Measurements from ENCODE around the gene ADSL.

DNA sequence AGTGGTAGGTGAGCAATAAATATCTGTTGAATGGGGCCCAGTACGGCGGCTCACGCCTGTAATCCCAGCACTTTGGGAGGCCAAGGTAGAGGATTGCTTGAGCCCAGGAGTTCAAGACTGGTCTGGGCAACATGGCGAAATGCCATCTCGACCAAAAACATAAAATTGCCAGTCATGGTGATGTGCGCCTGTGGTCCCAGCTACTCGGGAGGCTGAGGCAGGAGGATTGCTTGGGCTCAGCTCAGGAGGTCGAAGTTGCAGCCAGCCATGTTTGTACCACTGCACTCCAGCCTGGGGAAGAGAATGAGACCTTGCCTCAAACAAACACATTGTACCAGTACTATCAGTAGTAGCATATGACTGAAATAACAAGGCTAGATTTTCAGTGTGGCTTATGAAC is 28.3 kb downstream of the ADSL start:
- TF ChIP-seq, protein P1, sequence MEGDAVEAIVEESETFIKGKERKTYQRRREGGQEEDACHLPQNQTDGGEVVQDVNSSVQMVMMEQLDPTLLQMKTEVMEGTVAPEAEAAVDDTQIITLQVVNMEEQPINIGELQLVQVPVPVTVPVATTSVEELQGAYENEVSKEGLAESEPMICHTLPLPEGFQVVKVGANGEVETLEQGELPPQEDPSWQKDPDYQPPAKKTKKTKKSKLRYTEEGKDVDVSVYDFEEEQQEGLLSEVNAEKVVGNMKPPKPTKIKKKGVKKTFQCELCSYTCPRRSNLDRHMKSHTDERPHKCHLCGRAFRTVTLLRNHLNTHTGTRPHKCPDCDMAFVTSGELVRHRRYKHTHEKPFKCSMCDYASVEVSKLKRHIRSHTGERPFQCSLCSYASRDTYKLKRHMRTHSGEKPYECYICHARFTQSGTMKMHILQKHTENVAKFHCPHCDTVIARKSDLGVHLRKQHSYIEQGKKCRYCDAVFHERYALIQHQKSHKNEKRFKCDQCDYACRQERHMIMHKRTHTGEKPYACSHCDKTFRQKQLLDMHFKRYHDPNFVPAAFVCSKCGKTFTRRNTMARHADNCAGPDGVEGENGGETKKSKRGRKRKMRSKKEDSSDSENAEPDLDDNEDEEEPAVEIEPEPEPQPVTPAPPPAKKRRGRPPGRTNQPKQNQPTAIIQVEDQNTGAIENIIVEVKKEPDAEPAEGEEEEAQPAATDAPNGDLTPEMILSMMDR (IDR thresholded peaks at IDR 0.05; ENCODE audit: insufficient read depth, low read depth, low read length): no peak
- no peak for TF ChIP-seq EZH2 (IDR thresholded peaks at IDR 0.05; ENCODE audit: insufficient read depth, low read length)

Measured in astrocyte (in vitro differentiated cells and primary cell).